ENCODE results near the gene NF1.
"Not testable (repeated sequence)": the region's sequence is repeated elsewhere in the genome, so short reads cannot be mapped to it uniquely, and the experiment has no call there.

The NF1 gene

DNA sequence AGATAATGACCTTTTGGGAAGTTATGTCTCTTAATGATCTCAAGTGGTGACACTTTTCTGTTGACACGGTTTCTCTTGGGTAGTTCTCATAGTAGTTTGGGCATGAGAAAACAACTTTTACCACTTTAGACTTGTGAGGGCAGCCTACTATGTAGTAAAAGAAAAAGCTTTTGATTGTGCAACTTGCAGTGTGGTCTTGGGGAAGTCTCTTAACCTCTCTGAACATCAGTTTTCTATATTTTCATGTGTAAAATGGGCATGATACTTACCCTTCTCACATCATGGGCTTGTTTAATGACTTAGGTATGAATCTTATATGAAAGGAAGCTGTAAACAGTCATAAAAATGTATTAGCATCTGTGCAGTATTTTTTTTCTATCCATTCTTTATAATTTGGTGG, 11.2 kb downstream of the NF1 start:
- TF ChIP-seq, protein P1, sequence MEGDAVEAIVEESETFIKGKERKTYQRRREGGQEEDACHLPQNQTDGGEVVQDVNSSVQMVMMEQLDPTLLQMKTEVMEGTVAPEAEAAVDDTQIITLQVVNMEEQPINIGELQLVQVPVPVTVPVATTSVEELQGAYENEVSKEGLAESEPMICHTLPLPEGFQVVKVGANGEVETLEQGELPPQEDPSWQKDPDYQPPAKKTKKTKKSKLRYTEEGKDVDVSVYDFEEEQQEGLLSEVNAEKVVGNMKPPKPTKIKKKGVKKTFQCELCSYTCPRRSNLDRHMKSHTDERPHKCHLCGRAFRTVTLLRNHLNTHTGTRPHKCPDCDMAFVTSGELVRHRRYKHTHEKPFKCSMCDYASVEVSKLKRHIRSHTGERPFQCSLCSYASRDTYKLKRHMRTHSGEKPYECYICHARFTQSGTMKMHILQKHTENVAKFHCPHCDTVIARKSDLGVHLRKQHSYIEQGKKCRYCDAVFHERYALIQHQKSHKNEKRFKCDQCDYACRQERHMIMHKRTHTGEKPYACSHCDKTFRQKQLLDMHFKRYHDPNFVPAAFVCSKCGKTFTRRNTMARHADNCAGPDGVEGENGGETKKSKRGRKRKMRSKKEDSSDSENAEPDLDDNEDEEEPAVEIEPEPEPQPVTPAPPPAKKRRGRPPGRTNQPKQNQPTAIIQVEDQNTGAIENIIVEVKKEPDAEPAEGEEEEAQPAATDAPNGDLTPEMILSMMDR (IDR thresholded peaks at IDR 0.05; ENCODE audit: low read depth, low read length) = no peak
- DNase-seq (ENCODE audit: low read depth in 2 of 2) = no peak
- no peak overlapping the region for H3K4me3 ChIP-seq (replicated peaks in 1 of 2; ENCODE audit: low read depth in 2 of 2, low read length in 2 of 2)

DNA sequence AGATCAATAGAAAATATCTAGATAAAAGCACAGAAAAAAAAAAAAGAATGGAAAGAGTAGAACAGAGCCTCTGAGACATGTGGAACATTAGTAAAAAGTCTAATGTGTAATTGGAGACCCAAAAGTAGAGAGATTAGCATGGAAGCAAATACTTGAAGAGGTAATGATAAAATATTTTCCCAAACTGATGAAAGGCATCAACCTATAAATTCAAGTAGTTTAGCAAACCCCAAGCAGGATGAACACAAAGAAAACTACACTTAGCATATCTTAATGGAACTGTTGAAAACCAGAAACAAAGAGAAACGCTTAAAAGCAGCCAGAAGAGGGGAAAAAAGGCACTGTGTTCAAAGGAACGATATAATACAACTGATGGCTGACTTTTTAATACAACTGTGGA, 16.4 kb downstream of the NF1 start:
- no peak for DNase-seq (ENCODE audit: low read depth in 2 of 2)
- no peak overlapping the region for H3K4me3 ChIP-seq (replicated peaks in 1 of 2; ENCODE audit: low read depth in 2 of 2, low read length in 2 of 2)
- TF ChIP-seq, protein P1 (IDR thresholded peaks at IDR 0.05; ENCODE audit: low read depth, low read length) = no peak

DNA sequence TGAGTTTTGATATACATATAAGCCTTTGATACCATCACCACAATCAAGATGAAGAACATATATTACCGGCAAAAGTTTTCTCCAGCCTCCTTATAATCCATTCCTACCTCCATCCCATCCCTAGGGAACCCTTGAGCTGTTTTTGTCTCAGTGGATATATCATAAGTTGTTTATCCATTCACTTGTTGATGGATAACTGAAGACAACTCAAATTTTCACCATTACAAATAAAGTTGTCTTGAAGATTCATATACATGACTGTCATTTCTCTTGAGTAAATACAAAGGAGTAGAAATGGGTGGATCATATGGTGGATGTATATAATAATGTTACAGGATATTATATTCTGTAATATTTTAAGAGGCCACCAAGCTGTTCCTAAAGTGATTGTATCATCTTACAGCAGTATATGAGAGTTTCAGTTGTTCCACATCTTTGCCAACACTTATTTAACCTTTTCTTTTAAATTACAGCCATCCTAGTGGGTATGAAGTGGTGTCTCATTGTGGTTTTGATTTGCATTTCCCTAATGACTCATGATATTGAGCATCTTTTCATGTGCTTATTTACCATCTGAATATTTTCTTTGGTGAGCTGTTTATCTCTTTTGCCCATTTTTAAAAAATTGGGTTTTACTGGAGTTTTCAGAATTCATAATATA, 17.4 kb downstream of the NF1 start:
- DNase-seq (ENCODE audit: low read depth in 2 of 2) = peak in 1 of 2 donors; percentile 57
- TF ChIP-seq, protein P1 (IDR thresholded peaks at IDR 0.05; ENCODE audit: low read depth, low read length) = no peak
- no peak overlapping the region for H3K4me3 ChIP-seq (replicated peaks in 1 of 2; ENCODE audit: low read depth in 2 of 2, low read length in 2 of 2)

DNA sequence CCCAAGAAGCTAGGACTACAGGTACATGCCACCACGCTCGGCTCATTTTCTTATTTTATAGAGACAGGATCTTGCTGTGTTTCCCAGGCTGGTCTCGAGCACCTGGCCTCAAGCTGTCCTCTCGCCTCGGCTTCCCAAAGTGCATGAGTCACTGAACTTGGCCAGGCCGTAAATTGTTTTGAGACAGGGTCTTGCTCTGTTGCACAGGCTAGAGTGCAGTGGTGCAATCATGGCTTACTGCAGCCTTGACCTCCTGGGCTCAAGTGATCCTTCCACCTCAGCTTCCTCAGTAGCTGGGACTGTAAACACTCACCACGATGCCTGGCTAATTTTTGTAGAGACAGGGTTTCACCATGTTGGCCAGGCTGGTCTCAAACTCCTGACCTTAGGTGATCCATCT, 18.6 kb downstream of the NF1 start:
- not testable (repeated sequence) for H3K4me3 ChIP-seq (replicated peaks in 1 of 2; ENCODE audit: low read depth in 2 of 2, low read length in 2 of 2)
- peak in 1 of 2 donors; percentile 80 for DNase-seq (ENCODE audit: low read depth in 2 of 2)

DNA sequence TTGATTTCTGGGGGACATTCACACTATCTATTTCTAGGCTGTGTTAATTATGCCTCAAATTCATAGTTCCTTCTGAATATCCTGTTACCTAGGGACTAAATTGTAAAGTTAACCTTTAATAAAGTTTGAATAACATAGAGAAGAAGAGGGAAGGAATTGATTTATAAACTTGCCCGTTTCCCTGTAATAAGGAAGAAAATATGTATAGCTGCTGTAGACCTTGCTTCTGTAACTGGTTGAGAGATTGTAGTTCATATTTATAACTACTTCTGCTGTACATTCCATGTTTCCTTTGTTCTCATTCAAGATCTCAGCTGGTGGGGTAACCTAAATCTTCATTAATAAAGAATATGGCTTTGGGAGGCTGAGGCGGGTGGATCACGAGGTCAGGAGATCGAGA, 19.2 kb downstream of the NF1 start:
- H3K4me3 ChIP-seq (replicated peaks in 1 of 2; ENCODE audit: low read depth in 2 of 2, low read length in 2 of 2) = no peak overlapping the region
- TF ChIP-seq, protein P1 (IDR thresholded peaks at IDR 0.05; ENCODE audit: low read depth, low read length) = no peak
- DNase-seq (ENCODE audit: low read depth in 2 of 2) = no peak

DNA sequence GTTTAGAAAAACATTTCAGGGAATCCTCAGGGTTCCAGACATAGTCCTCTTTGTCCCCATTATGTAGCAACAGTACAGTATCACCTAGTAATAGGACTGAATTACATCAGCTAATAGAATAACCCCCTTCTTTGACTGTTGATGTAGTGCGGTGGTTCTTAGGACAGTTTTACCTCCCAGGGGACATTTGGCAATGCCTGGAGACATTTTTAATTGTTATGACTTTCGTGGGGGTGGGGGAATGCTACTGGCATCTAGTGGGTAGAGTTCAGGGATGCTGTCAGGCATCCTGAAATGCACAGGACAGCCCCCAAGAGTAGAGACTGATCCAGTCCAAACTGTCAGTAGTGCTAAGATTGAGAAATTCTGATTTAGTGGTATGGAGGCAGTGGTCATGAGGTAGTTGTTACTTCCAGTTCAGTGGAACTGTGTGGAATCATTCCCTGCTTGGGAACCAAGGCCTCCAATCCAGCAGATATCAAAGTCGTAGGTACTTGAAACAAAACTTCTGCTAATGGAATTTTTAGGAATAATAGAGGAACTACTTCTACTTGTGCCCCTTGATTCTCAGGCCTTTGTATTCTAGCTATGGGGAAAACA, 20.3 kb downstream of the NF1 start:
- DNase-seq (ENCODE audit: low read depth in 2 of 2) = no peak
- no peak overlapping the region for H3K4me3 ChIP-seq (replicated peaks in 1 of 2; ENCODE audit: low read depth in 2 of 2, low read length in 2 of 2)
- TF ChIP-seq, protein P1 (IDR thresholded peaks at IDR 0.05; ENCODE audit: low read depth, low read length) = no peak

DNA sequence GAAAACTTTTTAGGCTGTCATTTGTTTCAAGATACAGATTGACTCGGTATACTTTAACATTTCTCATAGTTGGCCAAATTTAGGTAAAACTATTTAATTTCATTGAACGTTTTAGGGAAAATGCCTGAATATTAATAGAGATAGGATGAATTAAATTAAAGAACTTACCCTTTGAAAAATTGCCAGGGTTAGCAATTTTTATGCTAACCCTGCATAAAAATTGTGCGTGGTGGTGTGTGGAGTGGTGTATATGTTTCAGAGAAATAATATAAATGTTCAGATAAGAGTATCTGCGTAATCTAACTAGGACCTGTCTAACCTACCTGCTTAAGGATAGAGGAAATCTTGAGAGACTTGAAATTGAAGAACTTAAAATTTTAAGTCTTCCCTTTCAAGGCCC, 21.4 kb downstream of the NF1 start:
- TF ChIP-seq, protein P1 (IDR thresholded peaks at IDR 0.05; ENCODE audit: low read depth, low read length) = no peak
- DNase-seq (ENCODE audit: low read depth in 2 of 2) = no peak
- H3K4me3 ChIP-seq (replicated peaks in 1 of 2; ENCODE audit: low read depth in 2 of 2, low read length in 2 of 2) = no peak overlapping the region

Measured in cardiac fibroblast (primary cell).